Measurements from ENCODE around the gene C5orf22.

- no peak for TF ChIP-seq CTCF (conservative IDR thresholded peaks at IDR 0.05; ENCODE audit: low read depth, low read length)
- no peak for TF ChIP-seq CEBPB (IDR thresholded peaks at IDR 0.05; ENCODE audit: low read depth, low read length)
- no peak for TF ChIP-seq RCOR1 (IDR thresholded peaks at IDR 0.05; ENCODE audit: insufficient replicate concordance, low read length)
- no peak for TF ChIP-seq POLR2A (IDR thresholded peaks at IDR 0.05; ENCODE audit: low read depth, low read length)
- TF ChIP-seq USF2 (IDR thresholded peaks at IDR 0.05; ENCODE audit: low read depth, low read length): no peak
- TF ChIP-seq ELK1 (IDR thresholded peaks at IDR 0.05; ENCODE audit: borderline replicate concordance, low read depth, low read length): no peak
- no peak; the same call in 1 of the 2 replicates for TF ChIP-seq MXI1 (IDR thresholded peaks at IDR 0.05; ENCODE audit: borderline replicate concordance, low read depth, low read length)
Observed at GRCh38 chr5:31531888-31532547, at the start of gene C5orf22, which contains the start of gene DROSHA.
